Endothelial cell of umbilical vein (primary cell): Measurements from ENCODE around the gene CRHR2. TPM values are rescaled to one million over a fixed set of nuclear protein-coding genes. Genes with fewer than 3 reads are reported as not detected.

Source experiments
- BruUV-seq: library from RNA; stranded (reverse); fragments of 400-500 nt; replicated peaks from 2 replicates; lab custom pipeline; 2021; lab: Mats Ljungman, UMichigan
- CTCF ChIA-PET: fragments of 300-600, 350-600 bp; sonication (Branson Sonifier 250); formaldehyde crosslinking; loops from one replicate; lab custom pipeline; 2021; ENCODE audit warnings: antibody characterized with exemption, inconsistent platforms; lab: Charles Lee
- POLR2A ChIA-PET: fragments of 300-600, 350-600 bp; sonication (Branson Sonifier 250); formaldehyde crosslinking; loops from one replicate; lab custom pipeline; 2021; ENCODE audit warnings: antibody characterized with exemption, inconsistent platforms; lab: Charles Lee
- DNase-seq: peaks from one replicate; pipeline ENCODE4 v3.0.0-alpha.2; 2011; ENCODE audit warnings: low read depth, low spot score
- FAIRE-seq: peaks from 2 replicates; lab custom pipeline; 2011; peaks lifted over from hg19 to GRCh38; lab: Jason Lieb, UNC
- H2AFZ ChIP-seq: 2 replicates; pipeline ENCODE4 v1.6.0; 2012; ENCODE audit warnings: low read depth, low read length, control low read depth, inconsistent platforms
- H3K27ac ChIP-seq: 2 replicates; pipeline ENCODE4 v1.5.1; 2011; ENCODE audit warnings: low read depth, mild to moderate bottlenecking, control low read depth, low read length, moderate library complexity; ENCODE audit not compliant: insufficient read depth
- H3K27me3 ChIP-seq, 2 experiments: 2 replicates each; pipeline versions ENCODE4 v1.6.0 to v1.6.1; 2011; ENCODE audit warnings: low read length in 2 of 2, mixed read lengths in 1 of 2; ENCODE audit not compliant: control insufficient read depth in 2 of 2, insufficient read depth in 2 of 2
- H3K36me3 ChIP-seq, 2 experiments: 2 replicates in 1 of 2; 3 replicates in 1 of 2; pipeline ENCODE4 v1.5.1; 2011; ENCODE audit warnings: low read length in 2 of 2, mild to moderate bottlenecking in 1 of 2, moderate library complexity in 1 of 2; ENCODE audit not compliant: control insufficient read depth in 2 of 2, insufficient read depth in 2 of 2; ENCODE audit errors: extremely low read depth in 1 of 2
- H3K4me1 ChIP-seq: 3 replicates; pipeline ENCODE4 v1.5.1; 2011; ENCODE audit warnings: mild to moderate bottlenecking, low read length; ENCODE audit not compliant: control insufficient read depth, insufficient read depth; ENCODE audit errors: extremely low read depth
- H3K4me2 ChIP-seq: 2 replicates; pipeline ENCODE4 v1.6.1; 2011; ENCODE audit warnings: low read length, control low read depth, mixed read lengths; ENCODE audit not compliant: insufficient read depth
- H3K4me3 ChIP-seq, 3 experiments: fragments of 200-600 bp in 1 of 3; sonication (generic), shearing (Covaris generic) in 1 of 3; replicated peaks in 1 of 3; 2 replicates each; pipeline ENCODE4 v1.5.1; 2011 to 2016; ENCODE audit warnings: control low read depth in 3 of 3, low read length in 3 of 3, mild to moderate bottlenecking in 2 of 3, inconsistent platforms in 1 of 3, low read depth in 1 of 3, moderate library complexity in 1 of 3; ENCODE audit not compliant: insufficient read depth in 1 of 3
- H3K79me2 ChIP-seq: 2 replicates; pipeline ENCODE4 v1.6.0; 2012; ENCODE audit warnings: low read length, inconsistent platforms; ENCODE audit not compliant: control insufficient read depth, insufficient read depth
- H3K9ac ChIP-seq: replicated peaks from 2 replicates; pipeline ENCODE3; 2011; ENCODE audit warnings: low read length, control low read depth; ENCODE audit not compliant: insufficient read depth; ENCODE audit errors: extremely low read depth
- H3K9me1 ChIP-seq: replicated peaks from 3 replicates; pipeline ENCODE4 v1.6.0; 2011; ENCODE audit warnings: mild to moderate bottlenecking, low read length; ENCODE audit not compliant: control insufficient read depth, insufficient read depth; ENCODE audit errors: extremely low read depth
- H3K9me3 ChIP-seq: replicated peaks from 2 replicates; pipeline ENCODE4 v1.5.1; 2012; ENCODE audit warnings: low read length, inconsistent platforms; ENCODE audit not compliant: control insufficient read depth, insufficient read depth
- H4K20me1 ChIP-seq: replicated peaks from 2 replicates; pipeline ENCODE3; 2011; ENCODE audit warnings: mild to moderate bottlenecking, low read length; ENCODE audit not compliant: control insufficient read depth, insufficient read depth; ENCODE audit errors: extremely low read depth
- EZH2 ChIP-seq: IDR thresholded peaks from 2 replicates; pipeline ENCODE4 v1.6.1; 2012; ENCODE audit warnings: borderline replicate concordance, low read depth, mild to moderate bottlenecking, moderate library complexity, low read length, inconsistent platforms; ENCODE audit not compliant: severe bottlenecking
- FOS ChIP-seq: IDR thresholded peaks from 2 replicates; pipeline ENCODE4 v1.6.1; 2011; ENCODE audit warnings: mild to moderate bottlenecking, low read length, moderate library complexity, borderline replicate concordance; ENCODE audit not compliant: insufficient read depth
- GATA2 ChIP-seq: IDR thresholded peaks from 2 replicates; pipeline ENCODE4 v1.7.0; 2011; ENCODE audit warnings: low read depth, mild to moderate bottlenecking, moderate library complexity, mixed read lengths, low read length; ENCODE audit not compliant: insufficient read length, insufficient read depth
- JUN ChIP-seq: IDR thresholded peaks from 2 replicates; pipeline ENCODE4 v1.6.1; 2011; ENCODE audit warnings: borderline replicate concordance, low read depth; ENCODE audit not compliant: insufficient read length, insufficient read depth
- MYC ChIP-seq: IDR thresholded peaks from one replicate; pipeline ENCODE4 v1.6.1; 2011; ENCODE audit warnings: mild to moderate bottlenecking, low read depth, low read length
- POLR2A ChIP-seq: IDR thresholded peaks from 2 replicates; pipeline ENCODE4 v1.6.1; 2012; ENCODE audit warnings: low read depth, mild to moderate bottlenecking, control low read depth, low read length
- POLR2AphosphoS5 ChIP-seq: IDR thresholded peaks from 2 replicates; pipeline ENCODE4 v1.6.1; 2012; ENCODE audit warnings: low read depth, mild to moderate bottlenecking, control low read depth, low read length, moderate library complexity; ENCODE audit not compliant: insufficient read depth
- dilution Hi-C: fragments of 300-500 bp; cut with MboI; formaldehyde crosslinking; loops from one replicate; pipeline ENCODE4 v1.15.0; 2019; ENCODE audit warnings: low sequenced_read_pairs; ENCODE audit not compliant: extremely low pct_ligation_motif_present
- intact Hi-C: fragments of 100-400 bp; cut with micrococcal nuclease; formaldehyde crosslinking; loops from one replicate; pipeline ENCODE4 v1.10.0; 2022
- polyA plus RNA-seq, 4 experiments: library from polyadenylated mRNA; depleted of rRNA in 3 of 4; stranded (reverse) in 3 of 4; unstranded in 1 of 4; fragments of >200 nt; gene quantifications; 2 replicates each; pipeline versions ENCODE4 v1.2.1 to v1.2.3, GENCODE V29; 2011 to 2012; ENCODE audit warnings: missing spikeins in 1 of 4
- total RNA-seq: library from RNA; stranded (reverse); gene quantifications from 2 replicates; pipeline ENCODE4 v1.2.3, GENCODE V29; 2021
- TF ChIP-seq, protein P1 (sequence below), 2 donors: IDR thresholded peaks; 1 replicate in 1 of 2; 2 replicates in 1 of 2; pipeline ENCODE4 v1.5.1; 2011; ENCODE audit warnings: low read length in 2 of 2, mild to moderate bottlenecking in 2 of 2, moderate library complexity in 2 of 2, control low read depth in 1 of 2, inconsistent platforms in 1 of 2, low read depth in 1 of 2; ENCODE audit not compliant: insufficient read depth in 1 of 2; ENCODE audit errors: extremely low read depth in 1 of 2
- TF ChIP-seq, protein P2 (sequence below): IDR thresholded peaks from 2 replicates; pipeline ENCODE4 v1.6.1; 2011; ENCODE audit not compliant: insufficient read depth, insufficient read length

Gene CRHR2
- total and polyA plus RNA-seq, 2 donors (not counting 3 experiments of a cell fraction or from before 2014, with no cell fraction given): not detected

DNA sequence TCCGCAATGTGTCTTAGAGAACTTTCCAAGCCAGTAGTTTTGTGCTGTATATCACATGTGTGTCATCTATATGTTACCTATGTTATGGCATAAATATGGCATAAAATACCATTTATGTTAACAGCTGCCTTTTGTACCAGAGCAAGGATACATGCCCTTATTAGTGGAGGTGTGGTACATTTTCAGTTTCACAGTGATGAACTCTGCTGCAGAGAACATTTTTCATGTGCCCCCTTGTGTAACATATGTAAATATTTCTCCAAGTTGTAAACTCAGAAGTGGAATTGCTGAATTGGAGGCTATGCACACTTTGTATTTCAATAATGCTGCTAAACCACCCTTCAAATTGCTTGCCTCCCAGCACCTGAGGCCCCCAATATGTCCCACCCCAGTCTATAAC is 31.9 kb upstream of the CRHR2 start:
- no peak for FAIRE-seq
- no peak overlapping the region for H2AFZ ChIP-seq
- H3K79me2 ChIP-seq: no peaks in the 10 kb centered on the region
- TF ChIP-seq JUN (no peak), POLR2A (no peak), POLR2AphosphoS5 (no peak), MYC (no peak), FOS (no peak), GATA2 (no peak), EZH2 (no peak)
- TF ChIP-seq, protein P1, sequence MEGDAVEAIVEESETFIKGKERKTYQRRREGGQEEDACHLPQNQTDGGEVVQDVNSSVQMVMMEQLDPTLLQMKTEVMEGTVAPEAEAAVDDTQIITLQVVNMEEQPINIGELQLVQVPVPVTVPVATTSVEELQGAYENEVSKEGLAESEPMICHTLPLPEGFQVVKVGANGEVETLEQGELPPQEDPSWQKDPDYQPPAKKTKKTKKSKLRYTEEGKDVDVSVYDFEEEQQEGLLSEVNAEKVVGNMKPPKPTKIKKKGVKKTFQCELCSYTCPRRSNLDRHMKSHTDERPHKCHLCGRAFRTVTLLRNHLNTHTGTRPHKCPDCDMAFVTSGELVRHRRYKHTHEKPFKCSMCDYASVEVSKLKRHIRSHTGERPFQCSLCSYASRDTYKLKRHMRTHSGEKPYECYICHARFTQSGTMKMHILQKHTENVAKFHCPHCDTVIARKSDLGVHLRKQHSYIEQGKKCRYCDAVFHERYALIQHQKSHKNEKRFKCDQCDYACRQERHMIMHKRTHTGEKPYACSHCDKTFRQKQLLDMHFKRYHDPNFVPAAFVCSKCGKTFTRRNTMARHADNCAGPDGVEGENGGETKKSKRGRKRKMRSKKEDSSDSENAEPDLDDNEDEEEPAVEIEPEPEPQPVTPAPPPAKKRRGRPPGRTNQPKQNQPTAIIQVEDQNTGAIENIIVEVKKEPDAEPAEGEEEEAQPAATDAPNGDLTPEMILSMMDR (IDR thresholded peaks at IDR 0.05; ENCODE audit: extremely low read depth in 1 of 2, insufficient read depth in 1 of 2, low read depth in 1 of 2, low read length in 2 of 2): no peak
- TF ChIP-seq, protein P2, sequence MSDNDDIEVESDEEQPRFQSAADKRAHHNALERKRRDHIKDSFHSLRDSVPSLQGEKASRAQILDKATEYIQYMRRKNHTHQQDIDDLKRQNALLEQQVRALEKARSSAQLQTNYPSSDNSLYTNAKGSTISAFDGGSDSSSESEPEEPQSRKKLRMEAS: no peak
- no peak overlapping the region for H3K4me2 ChIP-seq
- H3K27ac ChIP-seq: no peak overlapping the region
- intact Hi-C loops (no loop called here), dilution Hi-C loops (no loop called here)
- no peaks in the 10 kb centered on the region for H3K36me3 ChIP-seq
- no peak overlapping the region for H3K4me3 ChIP-seq
- H3K9ac ChIP-seq: no peak overlapping the region
- H4K20me1 ChIP-seq: no peaks in the 10 kb centered on the region
- POLR2A ChIA-PET: no interaction called here
- H3K9me1 ChIP-seq: no peaks in the 10 kb centered on the region
- DNase-seq: no peak
- CTCF ChIA-PET: no interaction called here
- H3K4me1 ChIP-seq: no peaks in the 10 kb centered on the region
- H3K27me3 ChIP-seq: no peaks in the 10 kb centered on the region
- no peaks in the 10 kb centered on the region for H3K9me3 ChIP-seq
- BruUV-seq: no TSS peak
